Right lobe of liver (tissue), 4 donors: ENCODE data around the gene ICE1.

Experiments used
- POLR2A ChIP-seq: fragments of 450-650 bp; IDR thresholded peaks from one replicate; pipeline ENCODE4 v1.6.1; 2017; ENCODE audit warnings: antibody characterized with exemption, mild to moderate bottlenecking
- TF ChIP-seq, protein P1 (sequence below), 4 donors: fragments of 200-600 bp in 3 of 4; fragments of 450-650 bp in 1 of 4; IDR thresholded peaks; one replicate each; pipeline versions ENCODE4 v1.5.1 to v1.8.0; 2016 to 2022; ENCODE audit warnings: antibody characterized with exemption in 4 of 4, mild to moderate bottlenecking in 2 of 4
- donor health status: DM: no; HTN: no; CAD: no.
- donor health status: DM: no; HTN: no; CAD: no.
- donor health status: DM: no; HTN: yes; CAD: no.

DNA sequence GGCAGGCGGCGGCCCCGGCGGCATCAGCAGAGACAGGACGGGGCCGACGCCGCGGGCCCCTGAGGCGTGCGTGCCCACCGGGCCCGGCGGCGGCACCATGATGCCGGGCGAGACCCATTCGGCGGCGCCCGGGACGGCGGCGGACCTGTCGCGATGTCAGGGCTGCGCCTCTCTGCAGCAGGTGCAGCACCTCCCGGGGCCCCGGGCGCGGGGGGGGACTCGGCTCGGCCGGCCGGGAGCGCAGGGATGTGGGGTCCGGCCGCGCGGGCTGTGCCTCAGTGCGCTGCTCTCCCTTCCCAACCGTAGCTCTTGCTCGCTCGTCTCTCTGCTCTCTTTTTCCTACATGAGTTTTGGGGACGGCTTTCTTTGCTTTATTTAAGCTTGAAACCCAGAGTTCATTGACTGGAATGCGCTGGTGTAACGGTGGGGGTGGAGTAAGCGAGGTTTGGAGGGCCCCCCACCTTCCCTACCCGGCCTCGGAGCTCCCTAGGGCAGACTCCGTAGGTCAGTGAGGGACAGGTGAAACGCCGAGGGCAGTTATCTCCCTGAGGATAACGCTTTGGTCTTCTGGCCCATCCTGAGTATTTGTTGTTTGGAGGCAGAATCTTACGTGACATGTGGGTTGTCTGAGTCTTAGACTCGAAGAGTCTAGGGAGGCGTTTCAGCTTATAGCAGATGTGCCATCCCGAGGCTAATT lies 490 bp downstream of the ICE1 start:
- TF ChIP-seq, protein P1, sequence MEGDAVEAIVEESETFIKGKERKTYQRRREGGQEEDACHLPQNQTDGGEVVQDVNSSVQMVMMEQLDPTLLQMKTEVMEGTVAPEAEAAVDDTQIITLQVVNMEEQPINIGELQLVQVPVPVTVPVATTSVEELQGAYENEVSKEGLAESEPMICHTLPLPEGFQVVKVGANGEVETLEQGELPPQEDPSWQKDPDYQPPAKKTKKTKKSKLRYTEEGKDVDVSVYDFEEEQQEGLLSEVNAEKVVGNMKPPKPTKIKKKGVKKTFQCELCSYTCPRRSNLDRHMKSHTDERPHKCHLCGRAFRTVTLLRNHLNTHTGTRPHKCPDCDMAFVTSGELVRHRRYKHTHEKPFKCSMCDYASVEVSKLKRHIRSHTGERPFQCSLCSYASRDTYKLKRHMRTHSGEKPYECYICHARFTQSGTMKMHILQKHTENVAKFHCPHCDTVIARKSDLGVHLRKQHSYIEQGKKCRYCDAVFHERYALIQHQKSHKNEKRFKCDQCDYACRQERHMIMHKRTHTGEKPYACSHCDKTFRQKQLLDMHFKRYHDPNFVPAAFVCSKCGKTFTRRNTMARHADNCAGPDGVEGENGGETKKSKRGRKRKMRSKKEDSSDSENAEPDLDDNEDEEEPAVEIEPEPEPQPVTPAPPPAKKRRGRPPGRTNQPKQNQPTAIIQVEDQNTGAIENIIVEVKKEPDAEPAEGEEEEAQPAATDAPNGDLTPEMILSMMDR (IDR thresholded peaks at IDR 0.05) = no peak
- no peak for TF ChIP-seq POLR2A
